CD4-positive, CD25-positive, alpha-beta regulatory T cell (primary cell): ENCODE data around the gene ANKRD65. TPM values are rescaled to one million over a fixed set of nuclear protein-coding genes. Genes with fewer than 3 reads are reported as not detected.
"Not testable (repeated sequence)": the region's sequence is repeated elsewhere in the genome, so short reads cannot be mapped to it uniquely, and the experiment has no call there.

ENCODE experiments used
- ATAC-seq, 2 donors: fragments of 150-1000 bp; cut with Tn5 transposase; one replicate each; pipeline ENCODE4 v1.10.0; 2021; ENCODE audit warnings: low read depth in 2 of 2, moderate number of reproducible peaks in 2 of 2, moderate library complexity in 1 of 2
- DNase-seq, 3 donors: peaks; one replicate each; pipeline versions ENCODE4 v3.0.0 to v3.0.0-alpha.2; 2012 to 2022; ENCODE audit warnings: mixed read lengths in 1 of 3
- H3K27ac ChIP-seq: one replicate; pipeline ENCODE4 v1.7.0; 2013; ENCODE audit warnings: mild to moderate bottlenecking, low read length; ENCODE audit not compliant: insufficient read depth, poor library complexity, severe bottlenecking
- H3K27me3 ChIP-seq: one replicate; pipeline ENCODE4 v1.7.0; 2013; ENCODE audit warnings: low read length; ENCODE audit not compliant: control insufficient read depth, insufficient read depth
- H3K36me3 ChIP-seq: one replicate; pipeline ENCODE4 v1.7.0; 2013; ENCODE audit warnings: mild to moderate bottlenecking, low read length, moderate library complexity; ENCODE audit not compliant: control insufficient read depth, insufficient read depth
- H3K4me1 ChIP-seq: 2 replicates; pipeline ENCODE4 v1.7.0; 2013; ENCODE audit warnings: mild to moderate bottlenecking, low read length; ENCODE audit not compliant: insufficient read depth, control insufficient read depth, poor library complexity, severe bottlenecking
- H3K4me3 ChIP-seq: one replicate; pipeline ENCODE4 v1.7.0; 2013; ENCODE audit warnings: low read depth, mild to moderate bottlenecking, low read length, moderate library complexity
- H3K9me3 ChIP-seq, 2 experiments: 1 replicate in 1 of 2; 2 replicates in 1 of 2; pipeline ENCODE4 v1.7.0; 2013; ENCODE audit warnings: low read length in 2 of 2, mild to moderate bottlenecking in 1 of 2, moderate library complexity in 1 of 2; ENCODE audit not compliant: control insufficient read depth in 2 of 2
- H3K27ac Mint-ChIP-seq, 3 donors: one replicate each; pipeline ENCODE4 v1.8.0; 2020 to 2022; ENCODE audit warnings: mild to moderate bottlenecking in 3 of 3, mixed read lengths in 3 of 3, moderate library complexity in 2 of 3
- H3K27me3 Mint-ChIP-seq: one replicate; pipeline ENCODE4 v1.8.0; 2022; ENCODE audit warnings: mild to moderate bottlenecking, mixed read lengths
- H3K36me3 Mint-ChIP-seq: one replicate; pipeline ENCODE4 v1.8.0; 2020; ENCODE audit warnings: mixed read lengths
- H3K4me1 Mint-ChIP-seq, 4 donors: one replicate each; pipeline ENCODE4 v1.8.0; 2020 to 2022; ENCODE audit warnings: mixed read lengths in 4 of 4, mild to moderate bottlenecking in 1 of 4
- H3K4me3 Mint-ChIP-seq, 4 donors: one replicate each; pipeline ENCODE4 v1.8.0; 2020 to 2022; ENCODE audit warnings: mild to moderate bottlenecking in 4 of 4, mixed read lengths in 4 of 4, moderate library complexity in 3 of 4
- H3K9me3 Mint-ChIP-seq, 7 donors: one replicate each; pipeline ENCODE4 v1.8.0; 2020 to 2022; ENCODE audit warnings: mixed read lengths in 7 of 7, mild to moderate bottlenecking in 3 of 7, moderate library complexity in 2 of 7
- polyA plus RNA-seq, 4 donors: library from polyadenylated mRNA; unstranded; fragments of 300-500 nt; fragmentation: Illumina TruSeq; gene quantifications; one replicate each; pipeline ENCODE4 v1.2.3, GENCODE V29; 2021
- total RNA-seq: library from RNA; stranded (reverse); gene quantifications from one replicate; pipeline ENCODE4 v1.2.3, GENCODE V29; 2022

Gene ANKRD65
- total and polyA plus RNA-seq, 5 donors from 2014 or later, result 0.14 TPM; not detected in 4

DNA sequence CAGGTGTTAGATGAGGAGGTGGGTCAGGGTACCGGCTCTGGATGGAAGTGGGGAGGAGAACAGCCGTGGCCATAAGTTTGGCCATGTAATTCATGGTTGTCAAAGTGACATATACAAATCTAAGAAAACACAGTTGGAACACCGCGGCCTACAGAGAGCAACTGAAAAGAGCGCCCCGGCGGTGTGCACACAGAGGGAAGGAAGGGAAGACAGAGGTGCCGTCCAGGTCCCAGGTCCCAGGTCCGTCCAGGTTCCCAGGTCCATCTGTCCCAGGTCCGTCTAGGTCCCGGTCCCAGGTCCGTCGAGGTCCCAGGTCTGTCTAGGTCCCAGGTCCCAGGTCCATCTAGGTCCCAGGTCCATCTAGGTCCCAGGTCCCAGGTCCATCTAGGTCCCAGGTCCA, 9.4 kb downstream of the ANKRD65 start:
- Histone ChIP-seq H3K4me1 (peaks cover 8% of the 10 kb centered on the region), H3K27me3 (no peaks in the 10 kb centered on the region), H3K27ac (no peak overlapping the region), H3K36me3 (no peaks in the 10 kb centered on the region), H3K4me3 (no peak overlapping the region), H3K9me3 (no peaks in the 10 kb centered on the region)
- peak overlapping the region in 3 of 4 donors; percentile 52 to 72 (median 63) for H3K4me3 Mint-ChIP-seq
- peak overlapping the region in 1 of 3 donors; percentile 46 for H3K27ac Mint-ChIP-seq
- DNase-seq, result no peak
- H3K9me3 Mint-ChIP-seq, result no peaks in the 10 kb centered on the region
- peaks cover 0 to 30% (median 7%) of the 10 kb centered on the region in 4 donors for H3K4me1 Mint-ChIP-seq
- ATAC-seq, result no peak
- H3K36me3 Mint-ChIP-seq, result no peaks in the 10 kb centered on the region
- no peaks in the 10 kb centered on the region for H3K27me3 Mint-ChIP-seq

DNA sequence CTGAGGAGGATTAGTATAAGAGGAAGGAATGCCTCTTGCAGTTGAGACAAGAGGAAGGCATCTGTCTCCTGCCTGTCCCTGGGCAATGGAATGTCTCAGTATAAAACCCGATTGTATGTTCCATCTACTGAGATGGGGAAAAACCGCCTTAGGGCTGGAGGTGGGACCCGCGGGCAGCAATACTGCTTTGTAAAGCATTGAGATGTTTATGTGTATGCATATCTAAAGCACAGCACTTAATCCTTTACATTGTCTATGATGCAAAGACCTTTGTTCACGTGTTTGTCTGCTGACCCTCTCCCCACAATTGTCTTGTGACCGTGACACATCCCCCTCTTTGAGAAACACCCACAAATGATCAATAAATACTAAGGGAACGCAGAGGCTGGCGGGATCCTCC, 10.8 kb downstream of the ANKRD65 start:
- not testable (repeated sequence) for ATAC-seq, H3K27ac Mint-ChIP-seq, H3K36me3 Mint-ChIP-seq, H3K27me3 Mint-ChIP-seq, H3K4me3 ChIP-seq, H3K9me3 ChIP-seq, H3K36me3 ChIP-seq, H3K27me3 ChIP-seq, H3K27ac ChIP-seq, H3K9me3 Mint-ChIP-seq, DNase-seq
- Mint-ChIP-seq H3K4me3 (peak overlapping the region in 1 of 4 donors; percentile 74), H3K4me1 (peaks cover 0 to 42% (median 9%) of the 10 kb centered on the region in 4 donors)
- H3K4me1 ChIP-seq, result peaks cover 20% of the 10 kb centered on the region

DNA sequence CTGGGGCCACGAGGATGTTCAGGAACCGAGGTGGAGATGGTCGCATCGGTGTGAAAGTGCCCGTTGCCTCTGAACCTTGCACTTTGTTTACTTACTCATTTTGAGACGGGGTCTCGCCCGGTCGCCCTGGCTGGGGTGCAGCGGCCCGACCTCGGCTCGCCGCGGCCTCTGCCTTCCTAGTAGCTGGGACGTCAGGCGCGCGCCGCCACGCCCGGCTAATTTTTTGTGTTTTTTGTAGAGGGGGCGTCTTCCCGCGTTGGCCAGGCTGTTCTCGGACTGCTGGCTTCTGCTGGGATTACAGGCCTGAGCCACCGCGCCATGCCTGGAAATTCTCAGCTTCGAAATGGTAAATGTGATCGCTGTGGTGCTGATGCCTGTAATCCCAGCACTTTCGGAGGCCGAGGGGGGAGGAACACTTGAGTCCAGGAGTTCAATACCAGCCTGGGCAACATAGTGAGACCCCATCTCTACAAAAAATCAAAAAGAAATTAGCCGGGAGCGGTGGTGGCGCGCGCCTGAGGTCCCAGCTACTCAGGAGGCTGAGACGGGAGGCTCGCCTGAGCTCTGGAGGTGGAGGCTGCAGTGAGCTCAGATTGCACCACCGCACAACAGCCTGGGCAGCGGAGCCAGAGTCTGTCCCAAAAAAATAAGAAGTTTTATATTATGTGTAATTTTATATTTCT, 13.3 kb downstream of the ANKRD65 start:
- DNase-seq (peak in 1 of 3 donors; percentile 38), ATAC-seq (peak; percentile 3 to 4)
- Histone ChIP-seq H3K4me1 (peaks cover 20% of the 10 kb centered on the region), H3K9me3 (no peaks in the 10 kb centered on the region), H3K27ac (peak overlapping the region; percentile 89), H3K4me3 (peak overlapping the region; percentile 48), H3K36me3 (peaks cover 18% of the 10 kb centered on the region), H3K27me3 (no peaks in the 10 kb centered on the region)
- Mint-ChIP-seq H3K36me3 (peaks cover 12% of the 10 kb centered on the region), H3K27me3 (no peaks in the 10 kb centered on the region), H3K4me3 (peak overlapping the region; percentile 83 to 96 (median 91)), H3K9me3 (no peaks in the 10 kb centered on the region), H3K4me1 (peaks cover 0 to 53% (median 14%) of the 10 kb centered on the region in 4 donors), H3K27ac (peak overlapping the region; percentile 48 to 97 (median 86))

- H3K36me3 Mint-ChIP-seq, result peaks cover 15% of the 10 kb centered on the region
- ATAC-seq (peak; percentile 95 to 97), DNase-seq (peak; percentile 95 to 97 (median 96))
- no peaks in the 10 kb centered on the region for H3K27me3 Mint-ChIP-seq
- H3K9me3 Mint-ChIP-seq, result no peaks in the 10 kb centered on the region
- H3K36me3 ChIP-seq, result peaks cover 23% of the 10 kb centered on the region
- H3K4me1 ChIP-seq, result peaks cover 20% of the 10 kb centered on the region
- H3K9me3 ChIP-seq, result no peaks in the 10 kb centered on the region
- no peaks in the 10 kb centered on the region for H3K27me3 ChIP-seq
- peak within 1 kb of the TSS; percentile 89 for H3K27ac ChIP-seq
- H3K4me3 ChIP-seq, result peak within 1 kb of the TSS; percentile 64
- peak within 1 kb of the TSS; percentile 86 to 97 (median 93) for H3K27ac Mint-ChIP-seq
- H3K4me3 Mint-ChIP-seq, result peak within 1 kb of the TSS; percentile 92 to 96 (median 95)
- H3K4me1 Mint-ChIP-seq, result peaks cover 0 to 57% (median 14%) of the 10 kb centered on the region in 4 donors
These were observed 14.0 kb downstream of the ANKRD65 start, which contains the start of gene MRPL20 for GRCh38 chr1:1406821-1407635. Gene MRPL20, minus strand, starts transcription at chr1:1407293. Its CDS starts 76 bp downstream, at chr1:1407217.

- DNase-seq (no peak), ATAC-seq (no peak)
- peak overlapping the region; percentile 64 for H3K4me3 ChIP-seq
- no peaks in the 10 kb centered on the region for H3K9me3 ChIP-seq
- Mint-ChIP-seq H3K36me3 (peaks cover 20% of the 10 kb centered on the region), H3K27me3 (no peaks in the 10 kb centered on the region), H3K4me3 (peak overlapping the region; percentile 90 to 96 (median 93)), H3K9me3 (no peaks in the 10 kb centered on the region), H3K27ac (peak overlapping the region; percentile 82 to 97 (median 93)), H3K4me1 (peaks cover 0 to 62% (median 16%) of the 10 kb centered on the region in 4 donors)
- H3K36me3 ChIP-seq, result peaks cover 29% of the 10 kb centered on the region
- H3K27ac ChIP-seq, result peak overlapping the region; percentile 89
- H3K4me1 ChIP-seq, result peaks cover 20% of the 10 kb centered on the region
- no peaks in the 10 kb centered on the region for H3K27me3 ChIP-seq
These were observed 14.8 kb downstream of the ANKRD65 start for GRCh38 chr1:1406101-1406820.

DNA sequence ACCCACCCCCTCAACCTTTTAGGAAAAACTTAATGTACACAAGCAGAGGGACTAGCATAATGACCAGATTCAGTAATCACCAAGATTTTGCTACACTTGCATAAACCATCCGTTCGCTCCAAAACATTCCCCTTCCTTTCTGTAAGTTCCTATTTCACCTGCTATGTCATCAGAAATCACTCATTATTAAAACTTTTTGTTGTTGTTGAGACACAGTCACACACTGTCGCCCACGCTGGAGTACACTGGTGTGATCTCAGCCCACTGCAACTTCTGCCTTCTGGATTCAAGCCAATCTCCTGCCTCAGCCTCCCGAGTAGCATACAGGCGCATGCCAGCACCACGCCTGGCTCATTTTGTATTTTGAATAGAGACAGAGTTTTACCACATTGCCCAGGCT, 17.4 kb downstream of the ANKRD65 start:
- Mint-ChIP-seq H3K4me3 (peak overlapping the region; percentile 46 to 94 (median 91)), H3K4me1 (peaks cover 0 to 66% (median 20%) of the 10 kb centered on the region in 4 donors)

DNA sequence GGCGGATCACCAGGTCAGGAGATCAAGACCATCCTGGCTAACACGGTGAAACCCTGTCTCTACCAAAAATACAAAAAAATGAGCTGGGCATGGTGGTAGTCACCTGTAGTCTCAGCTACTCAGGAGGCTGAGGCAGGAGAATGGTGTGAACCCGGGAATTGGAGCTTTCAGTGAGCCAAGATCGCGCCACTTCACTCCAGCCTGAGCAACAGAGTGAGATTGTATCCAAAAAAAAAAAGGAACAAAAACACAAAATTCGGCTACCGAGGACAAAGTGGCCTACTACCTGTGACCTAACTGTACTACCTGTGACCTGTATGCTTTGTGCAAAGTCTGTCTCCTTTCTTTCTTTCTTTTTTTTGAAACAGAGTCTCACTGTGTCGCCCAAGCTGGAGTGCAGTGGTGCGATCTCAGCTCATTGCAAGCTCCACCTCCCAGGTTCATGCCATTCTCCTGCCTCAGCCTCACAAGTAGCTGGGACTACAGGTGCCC, 18.1 kb downstream of the ANKRD65 start:
- DNase-seq, H3K9me3 ChIP-seq, H3K27ac ChIP-seq, H3K27me3 ChIP-seq, H3K4me3 ChIP-seq, H3K9me3 Mint-ChIP-seq, ATAC-seq, H3K27me3 Mint-ChIP-seq: not testable (repeated sequence)
- Histone ChIP-seq H3K36me3 (peaks cover 35% of the 10 kb centered on the region), H3K4me1 (peaks cover 35% of the 10 kb centered on the region)
- H3K4me1 Mint-ChIP-seq, result peaks cover 0 to 66% (median 22%) of the 10 kb centered on the region in 4 donors
- H3K36me3 Mint-ChIP-seq, result peaks cover 20% of the 10 kb centered on the region
- peak overlapping the region in 1 of 3 donors; percentile 87 for H3K27ac Mint-ChIP-seq
- peak overlapping the region; percentile 29 to 100 (median 39) for H3K4me3 Mint-ChIP-seq

More for the DNA sequence above, 17.4 kb downstream of the ANKRD65 start:
- H3K27ac Mint-ChIP-seq, result peak overlapping the region in 2 of 3 donors; percentile 87 to 90
- DNase-seq (no peak), ATAC-seq (no peak)
- H3K27me3 ChIP-seq, result no peaks in the 10 kb centered on the region
- H3K27me3 Mint-ChIP-seq, result no peaks in the 10 kb centered on the region
- no peaks in the 10 kb centered on the region for H3K9me3 Mint-ChIP-seq
- H3K36me3 Mint-ChIP-seq, result peaks cover 20% of the 10 kb centered on the region
- H3K9me3 ChIP-seq, result no peaks in the 10 kb centered on the region
- H3K27ac ChIP-seq, result no peak overlapping the region
- H3K36me3 ChIP-seq, result peaks cover 34% of the 10 kb centered on the region
- H3K4me3 ChIP-seq, result no peak overlapping the region
- peaks cover 34% of the 10 kb centered on the region for H3K4me1 ChIP-seq
